Dendritic cell treated with granulocyte-macrophage colony-stimulating factor and Interleukin-4, amounts not matched to agents 40 ng/mL and 50 ng/mL, for 4 days (primary cell): ENCODE data around the gene DCC.

Source experiments
- H3K27ac Mint-ChIP-seq: one replicate; pipeline ENCODE4 v1.8.0; 2022; ENCODE audit warnings: mild to moderate bottlenecking, mixed read lengths
- H3K27me3 Mint-ChIP-seq: one replicate; pipeline ENCODE4 v1.8.0; 2022; ENCODE audit warnings: mild to moderate bottlenecking, mixed read lengths
- H3K36me3 Mint-ChIP-seq: one replicate; pipeline ENCODE4 v1.8.0; 2022; ENCODE audit warnings: low read depth, mixed read lengths
- H3K4me1 Mint-ChIP-seq: one replicate; pipeline ENCODE4 v1.8.0; 2022; ENCODE audit warnings: low read depth, mixed read lengths
- H3K4me3 Mint-ChIP-seq: one replicate; pipeline ENCODE4 v1.8.0; 2022; ENCODE audit warnings: mild to moderate bottlenecking, moderate library complexity, mixed read lengths
- H3K9me3 Mint-ChIP-seq: one replicate; pipeline ENCODE4 v1.8.0; 2022; ENCODE audit warnings: mixed read lengths
- intact Hi-C: fragments of 100-400 bp; cut with micrococcal nuclease; formaldehyde crosslinking; loops from one replicate; pipeline ENCODE4 v1.15.0; 2022

The DCC gene

GRCh38 chr18:52624702-52625101 lies 284.7 kb downstream of the DCC start:
- Mint-ChIP-seq H3K4me1 (no peaks in the 10 kb centered on the region), H3K27me3 (no peaks in the 10 kb centered on the region), H3K4me3 (no peak overlapping the region), H3K36me3 (no peaks in the 10 kb centered on the region), H3K27ac (no peak overlapping the region), H3K9me3 (no peaks in the 10 kb centered on the region)
- intact Hi-C loops, result no loop called here

GRCh38 chr18:52636536-52636935 lies 296.5 kb downstream of the DCC start:
- Mint-ChIP-seq H3K9me3 (peaks cover 33% of the 10 kb centered on the region), H3K36me3 (no peaks in the 10 kb centered on the region), H3K27me3 (no peaks in the 10 kb centered on the region), H3K4me3 (no peak overlapping the region), H3K27ac (no peak overlapping the region), H3K4me1 (no peaks in the 10 kb centered on the region)
- intact Hi-C loops, result no loop called here

GRCh38 chr18:52648201-52648600 lies 308.2 kb downstream of the DCC start:
- H3K4me3 Mint-ChIP-seq, result no peak overlapping the region
- no peaks in the 10 kb centered on the region for H3K36me3 Mint-ChIP-seq
- no peaks in the 10 kb centered on the region for H3K27me3 Mint-ChIP-seq
- no peak overlapping the region for H3K27ac Mint-ChIP-seq
- H3K4me1 Mint-ChIP-seq, result no peaks in the 10 kb centered on the region
- H3K9me3 Mint-ChIP-seq, result peaks cover 9% of the 10 kb centered on the region
- intact Hi-C loops, result no loop called here

- Mint-ChIP-seq H3K9me3 (no peaks in the 10 kb centered on the region), H3K4me3 (no peak overlapping the region)
These were observed 312.4 kb downstream of the DCC start for GRCh38 chr18:52652391-52652790.

GRCh38 chr18:52657043-52657805 lies 317.2 kb downstream of the DCC start:
- no peak overlapping the region for H3K27ac Mint-ChIP-seq
- H3K36me3 Mint-ChIP-seq, result no peaks in the 10 kb centered on the region
- no peaks in the 10 kb centered on the region for H3K4me1 Mint-ChIP-seq
- no peaks in the 10 kb centered on the region for H3K27me3 Mint-ChIP-seq
- H3K9me3 Mint-ChIP-seq, result no peaks in the 10 kb centered on the region
- no peak overlapping the region for H3K4me3 Mint-ChIP-seq
- intact Hi-C loops, result no loop called here

More at GRCh38 chr18:52652391-52652790, 312.4 kb downstream of the DCC start:
- Mint-ChIP-seq H3K36me3 (no peaks in the 10 kb centered on the region), H3K27ac (no peak overlapping the region), H3K27me3 (no peaks in the 10 kb centered on the region), H3K4me1 (no peaks in the 10 kb centered on the region)
- intact Hi-C loops, result no loop called here

DNA sequence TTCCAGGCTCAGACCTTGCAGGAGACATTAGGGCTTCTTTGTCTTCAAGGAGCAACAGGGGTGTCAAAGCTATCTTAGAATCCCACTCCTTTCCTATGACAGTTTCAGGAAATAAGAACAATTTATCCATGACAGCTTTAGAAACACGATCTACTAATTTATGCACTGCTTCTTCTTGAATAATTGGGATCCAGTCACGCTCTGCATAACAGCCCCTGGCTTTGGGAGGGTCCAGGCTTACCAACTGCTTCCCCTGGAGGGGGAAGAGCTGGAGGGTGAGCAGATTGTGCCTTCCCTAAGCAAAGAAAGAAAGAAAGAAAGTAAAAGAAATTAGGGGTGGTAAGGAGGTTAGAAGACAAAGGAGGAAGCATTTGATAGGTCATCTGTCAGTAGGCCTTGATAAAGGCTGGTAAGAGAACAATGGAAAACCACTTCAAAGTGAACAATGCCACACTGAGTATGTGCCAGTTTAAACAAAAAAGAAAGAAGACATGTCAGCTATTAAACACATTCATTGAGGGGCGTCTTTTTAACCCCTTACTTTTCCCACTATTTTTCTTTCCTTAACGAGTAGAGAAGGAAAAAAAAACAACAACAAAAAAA lies 327.6 kb downstream of the DCC start:
- intact Hi-C loops, result no loop called here
- Mint-ChIP-seq H3K27me3 (no peaks in the 10 kb centered on the region), H3K4me3 (no peak overlapping the region), H3K4me1 (no peaks in the 10 kb centered on the region), H3K36me3 (no peaks in the 10 kb centered on the region), H3K27ac (no peak overlapping the region), H3K9me3 (no peaks in the 10 kb centered on the region)

GRCh38 chr18:52670896-52671295 lies 330.9 kb downstream of the DCC start:
- no peaks in the 10 kb centered on the region for H3K9me3 Mint-ChIP-seq
- no peaks in the 10 kb centered on the region for H3K27me3 Mint-ChIP-seq
- H3K4me3 Mint-ChIP-seq, result no peak overlapping the region
- no peaks in the 10 kb centered on the region for H3K4me1 Mint-ChIP-seq
- intact Hi-C loops, result no loop called here
- H3K27ac Mint-ChIP-seq, result no peak overlapping the region
- H3K36me3 Mint-ChIP-seq, result no peaks in the 10 kb centered on the region

DNA sequence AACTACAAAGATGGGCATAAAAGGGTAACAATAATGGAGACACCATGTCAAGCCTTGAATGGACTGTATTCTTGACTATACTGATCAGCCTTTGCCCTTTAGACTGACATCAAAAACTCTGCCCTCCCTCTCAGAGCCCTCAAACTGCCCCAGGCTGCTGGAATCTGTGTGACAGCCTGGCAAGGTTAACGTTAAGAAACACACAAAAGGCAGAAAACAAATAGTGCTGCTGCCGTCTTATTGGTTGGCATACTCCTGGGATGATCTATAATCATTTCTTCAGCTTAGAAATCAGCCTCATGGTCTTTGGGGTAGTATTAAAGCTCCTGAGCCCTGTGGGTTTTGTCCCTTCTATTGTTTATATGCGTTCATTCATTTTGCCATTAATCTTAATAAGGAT lies 338.0 kb downstream of the DCC start:
- Mint-ChIP-seq H3K27me3 (no peaks in the 10 kb centered on the region), H3K27ac (no peak overlapping the region), H3K4me3 (no peak overlapping the region), H3K36me3 (no peaks in the 10 kb centered on the region), H3K4me1 (no peaks in the 10 kb centered on the region), H3K9me3 (no peaks in the 10 kb centered on the region)
- intact Hi-C loops, result no loop called here

DNA sequence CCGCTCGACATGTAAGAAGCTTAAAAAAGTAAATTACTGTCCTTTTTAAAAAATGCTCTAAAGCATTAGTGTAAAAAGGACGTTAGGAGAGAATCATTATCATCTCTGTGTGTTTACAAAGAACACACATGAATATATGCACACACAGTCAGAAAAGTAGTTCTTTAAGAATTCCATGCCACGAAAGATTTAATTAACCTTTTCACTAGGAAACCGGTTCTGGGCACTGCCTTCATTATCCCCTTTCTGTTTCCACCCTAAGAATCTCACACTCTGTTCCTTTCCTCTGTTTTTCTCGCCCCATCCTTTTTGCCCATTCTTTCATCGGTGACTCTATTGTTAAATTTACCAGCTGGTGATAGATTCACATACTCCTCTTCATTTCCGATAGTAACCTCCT lies 338.6 kb downstream of the DCC start:
- no peak overlapping the region for H3K4me3 Mint-ChIP-seq
- no peak overlapping the region for H3K27ac Mint-ChIP-seq
- H3K4me1 Mint-ChIP-seq, result no peaks in the 10 kb centered on the region
- intact Hi-C loops, result no loop called here
- no peaks in the 10 kb centered on the region for H3K27me3 Mint-ChIP-seq
- no peaks in the 10 kb centered on the region for H3K9me3 Mint-ChIP-seq
- H3K36me3 Mint-ChIP-seq, result no peaks in the 10 kb centered on the region

DNA sequence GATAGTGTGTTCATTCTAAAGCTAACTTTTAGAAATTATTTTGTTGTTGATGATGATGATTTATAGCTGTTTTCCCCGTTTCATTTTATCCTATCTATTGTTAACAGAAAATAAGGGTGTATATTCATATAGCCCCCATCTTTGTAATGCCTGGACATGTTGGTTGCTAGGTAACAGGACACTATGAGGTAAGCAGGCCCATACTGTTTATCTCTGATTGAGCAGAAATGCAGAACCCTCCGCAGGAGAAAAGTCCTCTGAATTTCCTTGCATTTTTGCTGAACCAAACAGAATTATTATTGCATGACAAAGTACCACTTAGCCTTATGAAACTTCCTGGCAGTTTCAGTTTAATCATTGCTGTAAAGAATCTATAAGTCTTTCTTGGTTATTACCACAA lies 339.4 kb downstream of the DCC start:
- Mint-ChIP-seq H3K36me3 (no peaks in the 10 kb centered on the region), H3K4me1 (no peaks in the 10 kb centered on the region), H3K27ac (no peak overlapping the region), H3K27me3 (no peaks in the 10 kb centered on the region), H3K9me3 (no peaks in the 10 kb centered on the region), H3K4me3 (no peak overlapping the region)
- intact Hi-C loops, result no loop called here

DNA sequence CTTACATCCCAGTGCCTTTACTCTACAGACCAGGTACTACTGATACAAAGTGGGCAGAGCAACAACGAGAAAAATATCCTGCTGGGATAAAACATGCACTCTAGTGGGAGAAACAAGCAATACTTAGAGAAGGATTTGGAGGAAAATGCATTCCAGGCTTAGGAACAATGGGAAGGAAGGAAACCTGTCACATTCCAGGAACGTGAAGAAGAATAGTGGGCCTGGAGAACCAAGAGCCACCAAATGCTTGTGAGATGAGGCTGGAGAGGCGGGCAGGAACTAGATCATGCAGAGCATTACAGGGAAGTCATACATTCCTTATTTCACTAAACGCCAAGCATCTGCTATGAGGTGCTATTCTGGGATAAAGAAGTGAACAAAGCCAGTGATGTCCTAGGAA lies 342.3 kb downstream of the DCC start:
- H3K4me3 Mint-ChIP-seq, result no peak overlapping the region
- H3K36me3 Mint-ChIP-seq, result no peaks in the 10 kb centered on the region
- no peaks in the 10 kb centered on the region for H3K27me3 Mint-ChIP-seq
- H3K27ac Mint-ChIP-seq, result no peak overlapping the region
- no peaks in the 10 kb centered on the region for H3K9me3 Mint-ChIP-seq
- H3K4me1 Mint-ChIP-seq, result no peaks in the 10 kb centered on the region
- intact Hi-C loops, result no loop called here

DNA sequence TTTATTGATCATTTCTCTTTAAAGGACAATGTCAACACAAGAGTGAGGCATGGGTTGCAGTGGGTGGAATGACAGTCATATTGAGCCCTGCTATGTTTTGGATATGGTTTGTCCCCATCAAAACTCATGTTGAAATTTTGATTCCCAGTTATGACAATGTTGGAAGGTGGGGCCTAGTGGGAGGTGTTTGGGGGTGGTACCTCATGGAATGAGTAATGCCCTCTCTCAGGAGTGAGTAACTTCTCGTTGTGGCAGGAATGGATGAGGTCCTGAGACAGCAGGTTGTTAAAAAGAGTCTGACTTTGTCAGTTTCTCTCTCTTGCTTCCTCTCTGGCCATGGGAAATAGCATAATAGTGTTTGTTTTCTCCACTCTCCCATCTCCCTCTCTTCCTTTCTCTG lies 345.3 kb downstream of the DCC start:
- Mint-ChIP-seq H3K27me3 (no peaks in the 10 kb centered on the region), H3K36me3 (no peaks in the 10 kb centered on the region), H3K9me3 (no peaks in the 10 kb centered on the region), H3K4me1 (no peaks in the 10 kb centered on the region), H3K27ac (no peak overlapping the region), H3K4me3 (no peak overlapping the region)
- intact Hi-C loops, result no loop called here

DNA sequence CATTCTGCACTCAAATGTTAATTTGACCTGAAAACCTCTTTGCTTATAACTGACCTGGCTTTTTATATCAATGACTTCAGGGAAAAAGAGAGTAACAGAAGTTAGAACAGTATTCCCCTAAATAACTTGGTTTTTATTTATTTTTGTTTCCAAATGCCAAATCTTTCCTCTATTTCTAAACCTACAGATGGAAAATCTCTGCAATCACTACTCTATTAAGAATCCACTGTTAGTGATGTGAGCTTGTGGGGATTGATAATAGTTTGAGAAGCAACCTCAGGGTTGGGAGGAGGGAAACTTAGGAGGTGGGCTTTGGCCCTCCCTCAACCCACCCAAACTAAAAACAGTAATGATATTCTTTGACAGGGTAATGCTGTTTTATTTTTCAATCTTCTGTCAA lies 351.8 kb downstream of the DCC start:
- Mint-ChIP-seq H3K27ac (no peak overlapping the region), H3K36me3 (no peaks in the 10 kb centered on the region), H3K27me3 (no peaks in the 10 kb centered on the region), H3K9me3 (no peaks in the 10 kb centered on the region), H3K4me1 (no peaks in the 10 kb centered on the region), H3K4me3 (no peak overlapping the region)
- intact Hi-C loops, result no loop called here

GRCh38 chr18:52694804-52695203 lies 354.8 kb downstream of the DCC start:
- H3K4me1 Mint-ChIP-seq, result no peaks in the 10 kb centered on the region
- no peak overlapping the region for H3K4me3 Mint-ChIP-seq
- intact Hi-C loops, result no loop called here
- no peaks in the 10 kb centered on the region for H3K36me3 Mint-ChIP-seq
- H3K27ac Mint-ChIP-seq, result no peak overlapping the region
- peaks cover 2% of the 10 kb centered on the region for H3K9me3 Mint-ChIP-seq
- no peaks in the 10 kb centered on the region for H3K27me3 Mint-ChIP-seq

DNA sequence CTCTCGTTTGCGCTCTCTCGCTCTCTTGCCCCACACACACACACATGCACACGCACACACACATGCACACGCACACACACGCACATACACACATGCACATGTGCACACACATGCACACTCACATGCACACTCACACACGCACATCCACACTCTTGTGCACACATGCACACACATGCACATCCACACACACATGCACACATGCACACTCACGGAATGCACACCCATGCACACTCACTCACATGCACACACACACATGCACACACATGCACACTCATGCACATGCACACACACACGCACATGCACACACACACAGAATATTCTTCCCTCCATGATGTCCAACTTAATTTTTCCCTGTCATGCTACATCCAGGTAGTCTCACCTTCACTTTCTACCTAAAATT lies 360.1 kb downstream of the DCC start:
- Mint-ChIP-seq H3K4me3 (no peak overlapping the region), H3K4me1 (no peaks in the 10 kb centered on the region), H3K27me3 (no peaks in the 10 kb centered on the region), H3K9me3 (peaks cover 9% of the 10 kb centered on the region), H3K27ac (no peak overlapping the region), H3K36me3 (no peaks in the 10 kb centered on the region)
- intact Hi-C loops, result no loop called here
